NCI-H2196 (cell line): ENCODE data around the gene TOMM70.
"Not testable (repeated sequence)": the region's sequence is repeated elsewhere in the genome, so short reads cannot be mapped to it uniquely, and the experiment has no call there.

Experiments
- DNase-seq: peaks from one replicate; lab custom pipeline; 2025; ENCODE audit not compliant: unreplicated experiment; lab: John Stamatoyannopoulos, UW

The TOMM70 gene

GRCh38 chr3:100329800-100330489 lies 70.9 kb downstream of the TOMM70 start:
- DNase-seq = no peak

- not testable (repeated sequence) for DNase-seq
These were observed 73.5 kb downstream of the TOMM70 start for GRCh38 chr3:100327377-100327776.

- DNase-seq = no peak
These were observed 75.1 kb downstream of the TOMM70 start for GRCh38 chr3:100325827-100326226.

GRCh38 chr3:100324044-100324443 lies 76.8 kb downstream of the TOMM70 start:
- no peak for DNase-seq

- no peak for DNase-seq
These were observed 80.9 kb downstream of the TOMM70 start for GRCh38 chr3:100319951-100320350.

GRCh38 chr3:100317912-100318311 lies 83.0 kb downstream of the TOMM70 start:
- no peak for DNase-seq

- DNase-seq = peak; percentile 55
These were observed 84.2 kb downstream of the TOMM70 start for GRCh38 chr3:100316641-100317069.
